Fibroblast of skin of left quadriceps (primary cell): Measurements from ENCODE around the gene UQCRQ.

Experiments used
- DNase-seq, 2 experiments: peaks; one replicate each; pipeline ENCODE4 v3.0.0-alpha.2; 2013; ENCODE audit warnings: low read depth in 2 of 2

Gene UQCRQ

DNA sequence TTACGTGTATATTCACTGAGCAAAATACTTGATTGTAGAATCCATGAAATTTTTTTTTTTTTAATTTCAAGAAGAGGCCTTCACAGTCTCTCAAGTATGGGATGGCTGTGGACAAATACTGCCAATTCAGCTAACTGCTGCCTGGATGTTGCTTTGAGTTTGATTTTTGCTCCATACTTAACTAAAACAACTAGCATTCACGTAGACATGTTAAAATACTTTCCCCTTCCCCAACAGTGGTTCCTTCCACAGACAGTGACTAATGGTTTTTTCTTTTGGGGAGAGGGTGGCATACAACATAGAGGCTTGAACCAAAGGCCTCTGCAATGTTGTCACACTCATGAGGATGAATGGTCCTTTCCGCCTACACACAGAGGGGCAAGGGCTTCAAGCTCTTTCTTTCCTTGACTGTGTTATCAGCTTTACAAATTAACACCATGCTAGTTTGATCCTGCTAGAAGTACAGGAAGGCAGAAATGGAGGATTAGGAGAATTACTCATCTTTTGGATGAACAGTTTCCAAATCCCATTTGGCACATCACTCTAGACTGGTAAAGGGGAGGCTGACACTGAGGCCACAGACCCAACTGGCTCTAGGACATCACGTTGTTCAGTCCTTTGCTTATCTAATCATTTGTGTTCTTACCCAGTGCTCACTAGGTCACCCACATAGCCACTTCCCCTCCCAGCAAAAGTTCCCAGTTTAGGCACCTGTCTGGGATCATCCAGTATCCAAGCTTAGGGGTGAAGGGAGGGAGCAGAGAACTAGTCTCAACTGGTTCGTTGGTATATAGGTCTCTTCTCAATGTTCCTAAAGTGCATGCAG lies 5.2 kb downstream of the UQCRQ start:
- DNase-seq = no peak

DNA sequence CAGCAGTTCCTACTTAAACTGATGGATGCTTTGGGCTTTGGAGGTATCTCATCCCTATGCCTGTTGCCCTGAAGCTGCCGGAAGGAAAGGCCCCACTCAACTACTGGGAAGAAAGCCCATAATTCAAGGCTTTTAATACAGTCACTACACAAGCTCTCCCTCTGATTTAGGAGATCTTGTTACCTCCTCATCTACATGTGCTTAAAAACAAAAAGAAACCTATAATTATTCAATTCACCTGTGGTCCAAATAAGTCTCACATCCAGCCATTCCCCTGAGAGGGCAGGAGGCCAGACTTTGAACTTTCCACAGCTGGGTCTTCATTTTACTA lies 6.3 kb downstream of the UQCRQ start:
- DNase-seq = no peak

DNA sequence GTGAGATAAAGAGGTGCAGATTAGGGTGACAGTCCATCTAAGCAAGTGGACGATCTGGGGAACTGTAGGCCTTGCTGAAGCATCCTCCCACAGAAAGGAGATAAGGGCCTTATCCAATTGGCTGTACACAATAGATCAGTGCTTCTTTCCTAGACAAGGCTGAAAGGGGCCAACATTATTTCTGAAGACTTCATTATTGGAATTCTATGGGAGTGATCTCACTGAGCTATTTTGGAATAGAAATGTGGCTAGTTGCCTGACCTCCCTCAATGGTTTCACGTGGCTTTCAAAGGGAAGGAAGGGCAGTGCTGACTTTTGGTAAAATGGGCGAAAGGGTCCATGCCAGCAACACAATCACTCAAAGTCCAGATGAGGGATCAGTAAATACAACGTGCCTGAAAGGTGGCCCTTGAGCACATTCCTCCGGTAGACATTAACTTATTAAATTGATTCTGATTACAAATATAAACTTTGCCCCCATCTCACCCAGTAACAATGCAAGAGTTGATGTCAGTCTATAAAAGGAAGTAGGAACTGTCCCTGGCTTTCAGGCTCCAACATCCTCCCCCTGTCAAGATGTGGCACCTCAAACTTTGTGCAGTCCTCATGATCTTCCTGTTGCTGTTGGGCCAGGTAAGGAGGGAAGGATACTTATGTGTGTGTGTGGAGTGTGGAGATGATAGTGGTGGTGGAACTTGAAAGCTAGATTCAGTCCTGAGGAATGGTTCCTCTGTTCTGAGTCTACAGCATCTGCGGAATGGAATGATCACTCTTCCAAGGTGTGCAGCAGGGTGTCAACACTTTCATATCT lies 6.9 kb downstream of the UQCRQ start, which contains the start of gene LEAP2:
Gene LEAP2 (plus strand): TSS at position 550 of the 811 bp plus-strand sequence. CDS start 27 bp downstream, at position 577.
- no peak for DNase-seq

DNA sequence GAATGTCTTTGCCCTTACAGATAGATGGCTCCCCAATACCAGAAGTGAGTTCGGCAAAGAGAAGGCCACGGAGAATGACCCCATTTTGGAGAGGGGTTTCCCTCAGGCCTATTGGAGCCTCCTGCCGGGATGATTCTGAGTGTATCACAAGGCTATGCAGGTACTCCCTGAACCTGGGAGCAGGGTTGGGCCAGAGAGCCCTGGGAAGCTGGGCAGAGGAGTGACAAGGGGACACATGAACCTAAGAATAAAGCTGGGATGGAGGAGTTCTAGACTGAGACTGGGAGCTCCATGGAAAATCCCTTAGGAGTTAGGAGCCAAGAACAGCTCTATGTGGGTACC lies 7.5 kb downstream of the UQCRQ start:
- DNase-seq = no peak

DNA sequence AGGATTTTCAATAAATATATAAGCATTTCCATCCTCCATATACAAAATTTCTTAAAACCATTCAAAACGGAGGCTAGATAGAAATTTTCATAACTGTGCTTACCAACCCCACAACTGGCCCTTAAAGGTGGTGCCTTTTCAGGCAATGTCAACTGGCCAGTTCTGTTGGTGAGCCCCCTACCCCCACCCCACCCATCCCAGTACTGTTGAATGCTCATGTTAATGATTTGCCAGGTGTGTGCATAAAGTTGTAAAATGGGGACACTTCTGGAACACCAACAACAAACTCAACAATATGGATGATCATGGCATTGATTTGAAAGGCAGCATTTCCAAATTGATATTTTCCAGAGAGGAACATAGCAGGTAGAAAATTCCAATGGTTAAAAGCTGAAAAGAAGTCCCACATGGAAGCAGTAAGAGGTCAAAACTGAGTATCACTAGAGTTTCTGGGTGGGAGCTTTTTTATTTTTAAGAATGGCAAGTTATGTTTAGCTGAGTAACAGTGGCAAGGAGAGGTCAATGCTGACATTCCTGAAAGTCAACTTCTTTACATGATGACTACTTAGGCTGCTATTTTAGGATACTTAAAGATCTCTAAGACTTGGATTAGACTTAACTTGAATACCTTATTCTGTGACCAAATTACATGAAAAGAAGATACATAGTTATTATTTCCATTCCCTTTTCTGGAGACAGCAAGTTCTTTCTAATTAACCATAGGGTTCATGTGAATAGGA lies 9.7 kb downstream of the UQCRQ start:
- DNase-seq = no peak

DNA sequence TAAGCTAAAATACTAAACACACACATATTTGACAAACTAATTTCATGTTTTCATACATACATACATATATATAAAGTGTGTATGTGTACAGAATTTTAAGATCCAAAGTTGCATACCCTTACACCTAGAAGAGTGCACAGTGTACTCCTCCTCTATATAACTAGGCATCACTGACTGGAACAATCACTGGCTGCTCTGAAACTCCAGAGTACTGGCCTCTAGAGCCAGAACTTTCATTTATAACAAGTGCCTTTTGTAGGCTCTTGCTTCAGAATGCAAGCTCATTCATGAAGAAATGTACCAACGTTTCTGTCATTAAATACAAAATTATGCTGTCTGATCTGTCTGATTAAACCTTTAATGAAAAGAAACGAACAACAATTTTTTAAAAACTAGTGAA lies 11.0 kb downstream of the UQCRQ start:
- no peak for DNase-seq

DNA sequence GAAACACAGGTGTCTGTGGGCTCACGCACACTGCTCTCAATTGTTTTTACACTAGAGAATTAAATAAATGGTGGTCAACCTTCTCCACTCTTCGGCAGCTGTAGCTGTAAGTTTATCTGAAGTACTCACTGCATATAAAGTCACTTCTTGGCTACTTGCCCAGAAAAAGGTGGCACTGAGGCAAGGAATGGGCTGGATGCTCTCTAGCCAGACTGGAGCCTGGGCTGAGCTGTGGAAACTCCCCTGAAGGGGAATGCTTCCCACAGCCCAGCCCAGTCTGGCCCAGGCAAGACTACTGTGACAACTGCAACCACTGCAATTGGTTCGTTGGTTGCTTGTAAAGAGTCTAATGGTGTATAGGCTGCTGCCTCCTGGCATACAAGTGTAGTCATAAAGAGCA lies 11.5 kb downstream of the UQCRQ start:
- DNase-seq = no peak

DNA sequence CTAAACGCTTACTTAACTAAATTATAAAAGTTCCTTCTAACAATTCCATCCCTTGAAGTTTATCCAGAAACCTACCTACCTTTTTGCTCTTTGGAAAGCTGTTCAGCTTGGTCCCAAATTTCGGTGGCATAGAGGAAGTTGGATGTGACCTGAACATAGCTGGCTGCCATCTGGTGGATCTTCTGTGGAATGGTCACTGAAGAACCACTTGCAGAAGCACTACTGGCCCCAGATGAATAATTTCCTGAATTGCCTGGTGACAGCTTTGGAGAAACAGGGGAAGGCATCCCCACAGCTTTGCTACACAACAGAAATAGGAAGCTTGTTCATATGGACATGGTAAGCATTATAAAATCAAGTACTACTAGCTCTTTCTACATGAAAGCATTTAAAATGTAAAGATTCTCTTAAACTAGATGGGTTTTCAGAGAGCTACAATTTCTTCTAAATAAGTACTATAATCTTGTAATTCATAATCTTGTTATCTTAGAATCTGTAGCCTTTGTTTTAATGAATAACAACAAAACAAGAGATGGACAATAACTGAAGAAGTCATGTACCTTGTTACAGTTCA lies 16.9 kb downstream of the UQCRQ start:
- peak; percentile 20 to 22 for DNase-seq

DNA sequence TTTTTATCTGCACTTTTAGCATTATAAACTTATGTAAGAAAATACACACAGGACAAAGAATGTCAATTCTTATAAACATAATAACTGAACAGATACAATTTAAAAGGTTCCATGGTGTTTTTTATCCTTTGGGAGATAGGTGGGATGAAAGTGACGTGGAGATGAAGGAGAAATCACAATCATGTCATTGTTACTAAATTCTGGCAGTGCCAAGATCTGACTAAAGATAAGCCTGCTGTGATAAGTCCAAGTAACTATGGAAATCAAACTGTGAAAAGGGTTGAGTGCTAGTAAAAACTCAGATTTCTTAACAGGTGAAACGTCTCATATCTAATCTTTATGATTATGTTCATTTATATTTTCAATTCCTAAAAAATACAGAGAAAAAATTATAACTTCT lies 18.1 kb downstream of the UQCRQ start:
- DNase-seq = no peak

DNA sequence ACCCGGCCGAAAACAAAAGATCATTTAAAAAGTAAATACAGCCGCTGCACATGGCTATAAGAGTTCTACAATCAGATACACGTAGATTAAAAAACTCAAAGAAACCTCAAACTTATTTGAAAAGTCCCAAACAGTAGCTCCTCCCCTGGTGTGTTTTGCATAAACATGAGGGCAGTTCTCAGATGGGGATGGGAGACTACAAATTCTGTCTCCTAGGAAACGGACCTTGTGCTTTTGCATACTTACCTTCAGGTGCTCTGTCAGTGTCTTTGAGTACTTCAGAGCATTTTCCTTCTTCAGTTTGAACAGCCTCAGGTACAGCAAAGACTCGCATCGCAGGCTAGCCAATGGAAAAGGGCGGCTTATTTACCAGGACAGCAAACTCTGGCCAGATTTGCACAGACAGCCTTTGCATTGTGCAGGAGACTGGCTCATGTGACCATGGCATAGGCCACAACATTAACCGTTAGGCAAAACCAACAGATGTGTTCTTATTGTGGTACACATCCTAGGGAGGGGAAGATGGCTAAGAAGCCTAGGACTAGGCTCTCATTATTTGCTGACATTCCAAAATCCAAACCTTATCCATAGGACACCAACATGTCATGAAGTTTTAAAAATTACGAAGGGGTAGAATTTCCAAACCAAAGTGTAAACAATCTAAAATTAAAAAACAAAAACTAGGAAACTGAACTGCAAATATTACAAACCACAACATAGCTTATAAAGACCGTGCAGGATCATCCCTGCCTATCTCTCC lies 19.8 kb downstream of the UQCRQ start:
- DNase-seq = no peak

DNA sequence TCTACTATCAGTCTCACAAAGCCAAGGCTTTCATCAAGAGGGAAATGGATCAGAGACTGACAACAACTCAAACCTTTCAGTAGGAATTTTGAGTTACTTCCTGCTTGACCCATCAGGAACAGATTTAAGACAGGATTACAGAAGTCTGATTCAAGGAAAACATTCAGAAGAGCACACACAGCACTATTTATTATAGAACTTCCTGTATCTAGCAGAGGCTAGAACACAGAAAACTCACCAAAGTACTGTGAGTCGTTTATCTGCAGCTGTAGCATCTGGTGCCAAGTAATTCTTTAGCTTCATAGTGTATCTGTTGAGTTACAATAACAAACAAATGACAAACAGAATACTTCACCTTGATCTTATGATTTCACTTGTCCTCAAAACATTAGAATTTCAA lies 20.8 kb downstream of the UQCRQ start:
- no peak for DNase-seq

DNA sequence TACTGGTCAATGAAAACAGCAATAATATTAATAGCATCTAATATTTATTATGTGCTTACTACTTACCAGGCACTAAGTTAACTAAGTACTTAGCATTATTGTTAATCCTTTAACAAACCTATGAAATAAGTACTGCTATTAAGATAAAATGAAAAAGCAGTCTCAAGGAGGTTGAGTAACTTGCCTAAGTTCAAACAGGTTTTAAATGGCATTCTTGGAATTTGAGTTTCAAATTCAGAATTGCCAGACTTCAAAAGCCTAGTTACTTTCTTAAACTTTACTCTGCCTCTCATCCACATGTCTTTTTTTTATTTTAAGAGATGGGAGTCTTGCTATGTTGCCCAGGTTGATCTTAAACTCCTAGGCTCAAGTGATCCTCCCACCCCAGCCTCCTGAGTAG lies 23.1 kb downstream of the UQCRQ start:
- DNase-seq = no peak

DNA sequence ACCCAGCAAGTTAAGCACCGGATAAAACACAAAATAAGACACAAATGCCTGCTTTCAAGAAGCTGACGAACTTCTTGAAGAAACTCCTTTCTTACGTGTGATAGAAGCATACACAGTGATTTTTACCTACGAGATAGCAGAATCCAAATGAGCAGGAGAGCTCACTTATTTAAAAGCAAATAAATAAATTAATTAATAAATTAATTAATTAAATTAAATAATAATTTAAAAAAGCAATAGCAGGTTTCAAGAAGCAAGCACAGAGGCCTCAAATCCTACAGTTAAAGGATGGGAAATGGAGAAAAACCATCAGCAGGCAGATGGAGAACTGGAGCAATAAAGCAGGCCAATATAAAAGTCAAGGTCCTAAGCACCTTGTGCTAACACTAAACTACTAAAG lies 24.4 kb downstream of the UQCRQ start:
- DNase-seq = no peak

DNA sequence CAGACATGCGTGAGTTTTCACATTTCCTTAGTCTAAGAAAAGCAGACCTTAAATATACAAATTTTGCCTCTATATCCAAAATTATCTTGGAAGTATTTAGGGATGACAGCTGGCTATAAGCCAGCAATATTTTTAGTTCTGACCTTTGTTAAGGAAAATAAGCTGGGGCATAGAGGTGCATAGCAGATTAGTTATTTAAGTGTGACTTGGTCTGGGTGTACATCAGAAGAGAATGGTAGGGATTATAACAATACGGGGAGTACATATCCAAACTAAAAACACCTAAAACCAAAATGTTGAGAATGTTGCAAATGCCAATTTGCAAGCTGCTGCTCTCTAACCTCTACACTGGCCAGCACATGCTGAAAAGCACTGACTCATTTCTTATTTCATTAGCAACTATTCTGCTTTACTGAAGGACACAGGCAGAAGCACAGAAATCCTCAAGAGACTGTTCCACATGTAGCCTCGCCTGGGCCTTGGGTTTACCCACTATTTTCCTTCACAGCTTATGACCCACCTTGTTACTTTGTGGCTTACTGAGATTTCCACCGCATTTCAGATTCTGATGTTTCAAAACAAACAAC lies 29.4 kb downstream of the UQCRQ start:
- no peak for DNase-seq

DNA sequence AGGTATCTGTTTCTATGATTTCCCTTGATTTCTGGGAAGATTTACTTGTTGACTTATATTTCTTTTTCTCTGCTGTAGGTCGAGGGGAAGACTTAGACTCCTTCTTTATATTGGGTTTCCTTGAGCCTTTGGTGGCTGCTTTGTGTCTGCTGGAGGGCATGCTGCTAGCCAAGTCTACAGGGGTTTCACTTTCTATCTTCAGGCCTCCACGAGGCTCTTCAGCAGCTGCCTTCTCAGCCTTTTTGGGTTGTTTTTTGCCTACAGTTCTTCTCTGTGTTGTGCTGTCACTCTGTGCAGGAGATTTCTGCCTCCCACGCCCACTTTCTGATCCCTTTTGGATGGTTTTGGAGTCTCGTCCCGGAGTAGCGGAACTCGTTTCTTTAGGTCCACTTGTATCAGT lies 30.2 kb downstream of the UQCRQ start:
- DNase-seq = no peak

DNA sequence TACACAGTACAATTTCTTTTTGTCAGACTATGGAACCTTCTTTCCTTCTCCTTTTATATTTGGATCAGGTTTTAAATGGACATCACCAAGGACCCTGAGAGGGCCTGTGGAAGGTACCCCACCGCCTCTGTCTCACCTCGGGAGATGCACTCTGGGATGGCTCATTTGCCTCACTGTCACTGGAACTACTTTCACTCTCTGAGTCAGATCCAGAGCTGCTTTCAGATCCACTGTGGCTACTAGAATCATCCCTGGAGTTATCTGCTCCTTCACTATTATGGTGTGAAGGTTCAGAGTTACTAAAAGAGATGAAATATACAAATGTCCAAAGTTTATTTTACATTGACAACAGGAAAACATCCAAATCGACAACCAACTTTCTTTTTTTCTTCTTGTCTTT lies 31.7 kb downstream of the UQCRQ start:
- no peak for DNase-seq

DNA sequence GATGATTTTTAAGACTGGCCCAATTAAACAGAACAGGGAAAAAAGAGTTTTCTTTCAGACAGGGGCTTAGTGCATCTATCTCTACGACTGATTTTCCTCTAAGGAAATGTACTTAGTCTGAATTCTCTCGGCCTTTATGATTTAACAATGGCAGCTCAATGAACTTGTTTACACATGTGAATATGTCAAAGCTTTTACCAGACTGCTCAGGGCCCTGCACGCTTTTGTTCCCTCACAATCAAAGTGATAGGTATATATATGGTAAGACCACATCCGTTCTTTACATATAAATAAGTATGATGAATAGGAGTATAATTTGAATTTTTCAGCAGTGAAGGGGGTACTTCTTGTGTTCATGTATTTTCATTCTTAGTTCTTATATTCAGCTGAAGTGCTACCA lies 34.6 kb downstream of the UQCRQ start:
- DNase-seq = no peak

DNA sequence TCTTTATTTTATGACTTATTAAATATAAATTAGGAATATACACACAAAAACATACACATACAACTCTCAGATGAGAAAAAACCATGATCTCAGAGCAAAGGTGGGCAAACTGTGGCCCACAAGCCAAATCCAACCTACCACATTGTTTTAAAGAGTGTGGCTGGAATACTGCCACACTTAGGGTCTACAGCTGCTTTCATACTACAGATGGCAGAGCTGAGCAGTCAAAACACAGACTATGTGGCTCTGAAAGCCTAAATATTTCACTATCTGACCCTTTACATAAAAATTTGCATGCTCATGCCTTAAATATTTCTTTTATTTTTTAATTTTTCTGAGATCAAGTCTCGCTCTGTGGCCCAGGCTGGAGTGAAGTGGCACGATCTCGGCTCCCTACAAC lies 35.3 kb downstream of the UQCRQ start:
- DNase-seq = no peak

DNA sequence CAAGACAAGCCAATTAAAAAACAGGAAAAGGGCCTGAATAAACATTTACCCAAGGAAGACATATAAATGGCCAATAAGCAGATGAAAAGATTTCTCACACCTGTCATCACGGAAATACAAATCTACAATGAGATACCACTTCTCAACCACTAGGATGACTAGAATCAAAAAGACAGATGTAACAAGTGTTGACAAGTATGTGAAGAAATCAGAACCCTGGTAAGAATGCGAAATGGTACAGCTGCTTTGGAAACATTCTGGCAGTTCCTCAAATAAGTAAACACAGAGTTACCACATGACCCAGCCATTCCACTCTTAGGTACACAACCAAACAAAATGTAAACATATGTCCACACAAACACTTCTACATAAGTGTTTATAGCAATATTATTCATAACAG lies 39.5 kb downstream of the UQCRQ start:
- no peak for DNase-seq

DNA sequence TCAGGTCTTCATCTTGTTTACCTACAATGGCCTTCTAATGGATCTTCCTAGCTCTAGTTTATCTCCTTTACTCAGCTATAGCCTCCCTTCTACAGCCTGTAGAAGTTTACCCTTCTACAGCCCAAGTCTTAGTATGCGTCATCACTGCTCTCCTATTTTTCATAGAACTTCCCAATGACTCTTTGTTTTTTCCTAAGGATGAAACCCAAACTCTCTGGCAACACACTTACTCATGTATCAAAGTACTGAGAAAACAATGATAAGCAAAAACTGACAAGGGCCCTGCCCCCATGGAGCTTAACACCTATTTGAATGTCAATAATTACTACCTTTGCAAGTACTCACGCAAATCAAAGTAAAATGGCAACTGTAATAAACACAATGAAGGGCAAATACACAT lies 40.7 kb downstream of the UQCRQ start:
- DNase-seq = no peak

DNA sequence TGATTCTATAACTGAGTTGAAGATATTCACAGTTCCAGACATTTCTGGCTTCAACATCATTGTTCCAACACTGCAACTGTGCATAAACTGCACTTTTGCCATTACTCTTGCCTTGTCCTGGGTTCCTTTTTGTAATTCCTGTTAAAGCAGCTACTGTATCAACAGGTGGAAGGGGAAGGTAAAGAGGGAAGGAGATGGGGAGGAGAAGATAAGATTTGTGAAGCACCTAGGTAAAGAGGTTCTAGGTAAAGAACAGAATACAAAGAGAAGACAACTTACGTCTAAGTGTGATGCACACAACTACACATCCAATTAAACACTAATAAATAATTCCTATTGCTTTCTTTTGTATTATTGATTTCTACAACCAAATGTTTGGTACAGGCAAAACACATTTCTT lies 43.3 kb downstream of the UQCRQ start:
- no peak for DNase-seq
